Measurements from ENCODE around the gene CORO1C.

Gene CORO1C

DNA sequence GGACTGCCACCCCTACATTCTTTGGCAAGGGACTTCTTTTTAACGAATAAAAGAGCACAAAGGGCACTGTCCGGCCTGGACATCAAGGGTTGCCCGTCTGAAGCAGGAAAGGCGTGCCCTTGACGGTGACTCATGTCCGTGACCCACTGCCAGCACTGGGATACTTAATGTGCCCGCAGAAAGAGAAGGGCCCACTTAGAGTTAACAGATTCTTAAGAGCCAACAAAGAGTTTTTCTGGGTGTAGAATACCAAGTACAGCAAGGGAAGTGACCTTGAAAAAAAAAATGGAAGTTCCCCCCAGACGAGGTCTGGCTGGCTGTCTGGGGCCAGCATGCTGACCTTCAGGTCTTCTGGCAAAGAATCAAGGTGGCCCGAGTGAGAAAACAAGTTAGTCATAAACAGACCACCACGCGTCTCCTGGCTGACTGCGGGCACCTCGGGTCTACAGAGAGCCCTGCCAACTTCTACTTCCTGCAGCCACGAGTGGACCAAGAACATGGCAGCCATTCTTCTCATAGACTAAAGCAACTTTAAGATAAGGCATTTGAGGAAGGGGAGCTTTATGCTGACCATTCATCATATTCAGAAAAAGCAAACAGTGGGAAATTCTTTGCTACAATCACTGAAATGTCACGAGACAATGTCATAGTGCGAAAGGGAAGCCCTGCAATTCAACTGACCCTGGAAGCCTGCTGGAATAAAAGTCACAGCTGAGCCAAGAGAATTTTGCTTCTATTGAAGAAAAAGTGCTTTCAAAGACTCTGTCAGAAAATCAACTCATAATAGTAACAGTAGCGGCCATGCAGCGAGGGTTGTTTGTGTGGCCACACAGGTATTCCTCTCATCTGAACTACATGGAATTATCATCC, 87.1 kb downstream of the CORO1C start:
- no peak for TF ChIP-seq CTCF (conservative IDR thresholded peaks at IDR 0.05)
- no peak overlapping the region for H3K27ac ChIP-seq

DNA sequence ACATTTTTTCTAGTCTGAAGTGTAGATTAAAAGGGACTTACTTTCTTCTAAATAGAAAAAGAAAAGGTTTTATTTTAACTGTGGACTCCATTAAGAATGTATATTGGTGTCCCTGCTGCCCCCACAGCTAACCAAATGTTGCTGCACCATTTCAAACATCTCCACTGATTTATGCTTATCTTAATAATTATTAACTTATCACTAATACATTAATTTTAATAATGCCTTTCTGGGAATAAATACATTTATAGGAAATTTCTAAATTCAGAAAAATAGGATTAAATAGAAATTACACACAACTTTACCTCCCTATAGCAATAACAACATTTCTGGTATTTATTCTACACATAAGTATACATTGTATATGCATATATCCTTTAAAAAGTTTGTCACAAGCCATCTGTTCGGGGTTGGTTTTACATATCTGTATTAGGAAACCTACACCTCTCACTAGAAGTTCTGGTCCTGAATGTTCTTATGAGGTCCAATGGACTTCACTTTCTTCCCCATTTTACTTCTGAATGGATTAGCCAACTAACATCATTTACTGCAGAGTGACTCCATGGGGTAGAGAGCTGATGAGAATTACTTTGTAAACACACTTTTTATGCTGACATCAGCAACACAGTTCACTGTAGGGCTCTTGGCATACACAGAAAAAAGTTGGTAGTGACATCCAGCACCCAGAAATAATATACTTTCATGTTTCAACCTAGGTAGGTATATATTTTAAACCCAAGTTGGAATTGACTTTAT, 88.2 kb downstream of the CORO1C start:
- no peak overlapping the region for H3K27ac ChIP-seq
- TF ChIP-seq CTCF (conservative IDR thresholded peaks at IDR 0.05), result no peak

DNA sequence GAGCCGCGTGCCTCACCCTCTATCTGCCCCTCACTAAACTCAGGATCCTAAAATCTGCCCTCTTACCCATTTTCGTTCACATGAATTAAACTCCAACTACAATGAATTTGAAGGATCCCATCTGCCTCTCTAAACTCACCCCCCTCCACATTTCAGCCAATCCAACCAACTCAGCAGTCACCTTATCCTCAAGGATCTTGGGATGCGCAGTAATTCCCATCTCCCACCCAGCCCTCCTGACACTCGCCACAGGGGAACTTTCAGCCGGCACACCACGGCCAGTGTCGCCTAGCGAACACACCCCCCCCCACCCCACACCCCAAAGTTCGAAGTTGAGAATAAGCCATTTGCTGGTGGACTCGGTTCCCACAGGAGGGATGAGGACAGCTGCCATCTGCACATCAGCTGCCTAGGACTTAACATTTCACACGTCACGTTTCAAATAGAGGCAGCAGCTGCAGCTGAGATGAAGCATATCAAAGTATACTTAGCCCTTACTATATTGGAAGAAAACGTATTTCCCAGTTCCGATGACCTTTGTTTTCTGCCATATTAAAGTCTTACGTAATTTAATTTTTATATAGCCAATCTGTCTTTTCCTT, 88.9 kb downstream of the CORO1C start:
- H3K27ac ChIP-seq, result no peak overlapping the region

DNA sequence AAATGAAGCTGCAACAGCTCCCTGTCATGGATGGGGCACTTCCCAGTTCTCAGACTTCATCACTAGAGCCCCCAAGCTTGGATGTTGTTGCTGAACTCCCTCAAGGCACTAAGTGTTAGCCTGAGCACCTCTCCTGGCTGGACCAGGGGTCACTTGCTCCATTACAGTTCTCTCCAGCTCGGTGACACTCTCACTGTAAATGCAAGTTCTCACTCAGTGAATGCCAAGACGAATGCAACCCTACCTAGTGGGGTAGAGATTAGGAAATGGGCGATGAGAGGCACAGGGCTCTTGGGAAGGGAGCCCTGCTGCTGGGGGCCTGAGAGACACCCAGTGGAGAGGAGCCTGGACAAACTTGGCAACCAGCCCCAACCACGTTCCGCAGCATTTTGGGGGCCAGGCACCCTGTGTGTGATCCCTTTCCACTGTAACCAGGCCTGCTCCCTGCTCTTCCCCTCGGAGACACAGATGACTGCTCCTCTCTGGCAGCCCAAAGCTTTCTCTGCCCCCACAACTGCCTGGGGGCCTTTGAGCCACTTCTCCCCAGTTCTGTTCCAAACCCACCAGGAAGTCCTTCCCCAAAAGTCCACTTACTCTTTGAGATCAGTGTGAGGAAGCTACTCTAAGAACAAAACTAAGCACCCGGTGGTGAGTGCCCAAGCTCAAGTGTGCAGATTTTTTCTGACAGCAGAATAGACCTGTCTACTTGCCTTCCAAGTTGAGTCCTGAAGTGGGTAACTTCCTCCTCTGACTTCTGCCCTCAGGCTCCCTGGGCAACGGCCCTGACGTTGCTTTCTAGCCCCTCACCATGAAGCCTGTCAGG, 89.7 kb downstream of the CORO1C start:
- H3K27ac ChIP-seq, result no peak overlapping the region
- no peak for TF ChIP-seq CTCF (conservative IDR thresholded peaks at IDR 0.05)

More for the DNA sequence above, 88.9 kb downstream of the CORO1C start:
- no peak for TF ChIP-seq CTCF (conservative IDR thresholded peaks at IDR 0.05)

DNA sequence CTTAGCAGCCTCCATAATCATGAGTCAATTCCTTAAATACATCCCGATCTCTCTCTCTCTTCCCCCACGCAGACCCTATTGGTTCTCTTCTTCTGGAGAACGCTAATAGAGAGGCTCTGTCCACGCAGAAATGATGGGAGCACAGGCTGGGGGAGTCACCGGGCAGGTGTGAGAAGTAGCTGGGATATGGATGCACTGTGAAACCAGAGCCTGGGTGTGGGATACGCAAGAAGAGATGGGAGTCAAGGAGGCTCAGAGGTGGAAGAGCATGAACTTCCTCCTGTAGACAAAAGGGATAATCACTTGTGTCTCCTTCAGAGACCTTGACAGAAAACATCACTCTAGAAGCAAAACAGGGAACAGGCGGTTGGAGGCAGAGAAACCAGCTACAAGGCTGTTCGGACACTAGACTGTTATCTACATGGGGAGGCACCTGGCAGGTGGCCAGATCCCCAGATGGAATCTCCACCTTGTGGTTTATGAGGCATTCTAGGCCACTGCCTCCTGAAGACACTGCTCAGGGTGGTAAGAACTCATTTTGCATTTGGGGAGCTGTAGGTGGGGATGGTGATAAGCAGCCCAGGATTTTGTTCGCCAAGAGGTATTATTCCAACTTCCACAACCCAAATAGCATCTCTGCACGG, 90.4 kb downstream of the CORO1C start:
- TF ChIP-seq CTCF (conservative IDR thresholded peaks at IDR 0.05), result no peak
- H3K27ac ChIP-seq, result no peak overlapping the region

GRCh38 chr12:108638997-108639822, 92.1 kb downstream of the CORO1C start:
- no peak overlapping the region for H3K27ac ChIP-seq
- no peak for TF ChIP-seq CTCF (conservative IDR thresholded peaks at IDR 0.05)
